K562 (cell line): ENCODE results near the gene TMC8. TPM values are rescaled to one million over a fixed set of nuclear protein-coding genes. Genes with fewer than 3 reads are reported as not detected.

Source experiments
- E4F1 ChIP-seq: fragments of 250-450 bp; sonication (Bioruptor Pico); IDR thresholded peaks from 2 replicates; pipeline ENCODE4 v1.5.0; 2021; ENCODE audit warnings: mild to moderate bottlenecking, borderline replicate concordance
- FOXK1 ChIP-seq: sonication (generic); formaldehyde crosslinking; IDR thresholded peaks from 2 replicates; pipeline ENCODE4 v1.8.0; 2022; ENCODE audit warnings: missing genetic modification reagents, mild to moderate bottlenecking, borderline replicate concordance
- POLR2G ChIP-seq: fragments of 200-400 bp; formaldehyde crosslinking; IDR thresholded peaks from 2 replicates; pipeline ENCODE4 v1.6.1; 2017; ENCODE audit warnings: low read depth, mild to moderate bottlenecking, antibody characterized with exemption, low read length, moderate library complexity
- PPARD ChIP-seq: fragments of 250-450 bp; sonication (Bioruptor Pico); IDR thresholded peaks from 2 replicates; pipeline ENCODE4 v1.8.0; 2022; ENCODE audit warnings: inconsistent platforms, mild to moderate bottlenecking, moderate library complexity
- TFAP4 ChIP-seq: sonication (generic); formaldehyde crosslinking; IDR thresholded peaks from 2 replicates; pipeline ENCODE4 v1.8.0; 2022; ENCODE audit warnings: missing genetic modification reagents, mild to moderate bottlenecking, moderate library complexity, borderline replicate concordance
- TRIM24 ChIP-seq, 2 experiments: fragments of 450-650 bp; IDR thresholded peaks; 2 replicates each; pipeline ENCODE4 v1.6.1; 2016
- ZNF431 ChIP-seq: sonication (generic); formaldehyde crosslinking; IDR thresholded peaks from 2 replicates; pipeline ENCODE4 v1.8.0; 2022; ENCODE audit warnings: mild to moderate bottlenecking, missing genetic modification reagents
- ZNF644 ChIP-seq: fragments of 200-800 bp; sonication (Bioruptor generic); IDR thresholded peaks from 2 replicates; pipeline ENCODE4 v1.6.1; 2016; ENCODE audit warnings: low read depth, missing genetic modification characterization, missing compliant biosample characterization
- polyA plus RNA-seq, 8 experiments: library from polyadenylated mRNA; depleted of rRNA in 4 of 8; stranded (reverse) in 5 of 8; unstranded in 3 of 8; fragments of >200 nt; fragmentation: Nextera tagmentation in 2 of 8; fragmentation: Illumina TruSeq in 1 of 8; extraction: Ambion mirVana in 2 of 8; extraction: Trizol in 1 of 8; gene quantifications; 2 replicates each; pipeline versions ENCODE4 v1.2.1 to v1.2.3, GENCODE V29; 2011 to 2014; ENCODE audit warnings: inconsistent platforms in 1 of 8, missing spikeins in 1 of 8
- total RNA-seq, 7 experiments: library from RNA; depleted of rRNA in 6 of 7; stranded (reverse); fragments of >200 nt in 6 of 7; fragmentation: Illumina TruSeq in 2 of 7; extraction: Trizol in 2 of 7; gene quantifications; 2 replicates each; pipeline versions ENCODE4 v1.2.1 to v1.2.3, GENCODE V29; 2011 to 2021; ENCODE audit warnings: low replicate concordance in 1 of 7

TMC8 gene
- total and polyA plus RNA-seq, 9 of the 15 experiments (the other 6 are each of a cell fraction or from before 2014, with no cell fraction given): 0.13 to 10.9 (median 2.8) TPM

GRCh38 chr17:78110363-78111015 lies 20.1 kb upstream of the TMC8 start (continued):
- TF ChIP-seq E4F1 (no peak), PPARD (CRISPR knock-in tag) (no peak), TRIM24 (IDR thresholded peaks at IDR 0.05) (no peak), POLR2G (peak; percentile 32; the same call in 1 of the 2 replicates), ZNF431 (CRISPR knock-in tag) (no peak), FOXK1 (CRISPR knock-in tag) (no peak), ZNF644 (tag) (no peak), TFAP4 (CRISPR knock-in tag) (no peak)
- TF ChIP-seq, all 486 proteins: peak for 3
